Dermis blood vessel endothelial cell (primary cell): ENCODE data around the gene PURB. TPM values are rescaled to one million over a fixed set of nuclear protein-coding genes. Genes with fewer than 3 reads are reported as not detected.
"Not testable (repeated sequence)": the region's sequence is repeated elsewhere in the genome, so short reads cannot be mapped to it uniquely, and the experiment has no call there.

Experiments used
- DNase-seq: peaks from one replicate; pipeline ENCODE4 v3.0.0; 2010
- total RNA-seq: library from RNA; depleted of rRNA; stranded (reverse); fragments of >200 nt; gene quantifications from 2 replicates; pipeline ENCODE4 v1.2.3, GENCODE V29; 2014

Gene PURB
- total RNA-seq = 18.5 and 30.9 TPM in 2 replicates

DNA sequence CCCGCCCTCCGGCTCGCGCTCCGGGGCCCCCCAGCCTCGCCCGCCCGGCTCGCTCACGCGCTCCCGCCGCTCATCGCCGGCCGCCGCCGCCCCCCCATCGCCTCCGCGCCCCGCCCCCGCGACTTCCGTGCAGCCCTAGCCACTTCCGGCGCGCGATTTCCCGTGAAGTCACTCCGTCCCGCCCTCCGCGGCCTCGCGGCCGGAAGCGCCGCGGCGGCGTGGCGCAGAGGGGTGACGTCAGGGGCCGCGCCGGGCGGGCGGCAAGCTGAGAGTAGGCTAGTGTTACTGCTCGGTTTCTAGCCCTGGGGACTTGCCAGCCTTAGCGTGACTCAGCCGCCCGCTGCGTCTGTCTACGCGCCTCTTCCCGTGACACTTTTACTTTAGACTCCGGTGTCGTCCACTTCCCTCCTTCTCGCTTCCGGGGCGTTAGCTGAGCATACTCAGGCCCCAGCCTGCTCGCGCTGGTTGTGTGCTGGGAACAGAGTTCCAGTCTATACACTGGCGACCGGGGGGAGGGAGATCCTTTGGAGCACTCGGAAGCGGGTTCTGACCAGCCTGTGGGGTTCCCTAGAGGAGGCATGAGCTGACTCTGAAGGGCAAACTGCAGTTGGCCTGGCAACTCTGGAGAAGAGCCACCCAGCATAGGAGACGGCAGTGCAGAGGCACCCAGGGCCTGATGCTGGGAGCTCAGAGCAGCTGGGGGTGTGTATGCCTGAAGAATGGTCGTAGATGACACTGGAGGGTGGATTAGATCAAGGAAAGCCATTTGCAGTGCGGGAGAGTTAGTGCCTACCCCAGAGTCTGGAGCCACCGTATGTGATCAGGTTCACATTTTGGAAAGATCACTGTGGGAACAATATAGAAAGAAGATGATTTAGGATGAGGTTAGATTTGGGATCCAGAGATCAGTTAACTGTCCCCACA is at the start of gene PURB:
TSS of gene PURB (minus strand) at position 137 of the 924 bp plus-strand sequence. CDS start 182 bp downstream, outside the sequence.
- peak; percentile 97 for DNase-seq

DNA sequence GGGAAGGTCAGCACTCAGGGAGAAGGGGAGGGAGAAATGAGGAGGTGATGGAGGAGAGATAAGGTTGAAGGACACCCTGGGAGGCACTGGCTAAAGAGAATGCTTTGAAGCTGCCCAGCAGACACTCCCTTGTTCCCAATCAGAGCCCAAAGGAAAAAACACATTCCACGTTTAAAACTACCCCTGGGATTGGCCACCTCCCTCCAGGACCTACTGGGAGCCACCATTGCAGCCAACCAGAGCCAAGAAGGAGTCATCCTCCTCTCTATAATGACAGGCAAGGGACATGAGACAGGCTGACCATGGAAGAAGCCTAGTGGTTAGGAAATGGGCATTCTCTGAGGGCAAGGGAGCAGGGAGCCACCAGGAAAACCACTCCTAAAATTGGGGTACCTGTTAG is 49.7 kb upstream of the PURB start:
- no peak for DNase-seq

GRCh38 chr7:44934510-44934909 is 49.2 kb upstream of the PURB start:
- not testable (repeated sequence) for DNase-seq

DNA sequence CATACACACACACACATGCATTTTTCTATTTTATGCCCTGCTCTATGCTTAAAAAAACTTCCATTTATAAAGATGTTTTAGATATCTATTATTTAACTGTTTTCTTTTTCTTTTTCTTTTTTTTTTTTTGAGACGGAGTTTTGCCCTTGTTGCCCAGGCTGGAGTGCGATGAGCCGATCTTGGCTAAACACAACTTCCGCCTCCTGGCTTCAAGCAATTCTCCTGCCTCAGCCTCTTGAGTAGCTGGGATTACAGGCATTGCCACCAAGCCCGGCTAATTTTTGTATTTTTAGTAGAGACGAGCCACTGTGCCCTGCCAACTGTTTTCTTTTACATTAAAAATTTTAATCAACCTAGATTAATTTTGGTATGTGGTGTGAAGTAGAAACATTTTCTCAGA is 45.6 kb upstream of the PURB start:
- no peak for DNase-seq

- no peak for DNase-seq
Measured at GRCh38 chr7:44922351-44922694, 37.0 kb upstream of the PURB start.

DNA sequence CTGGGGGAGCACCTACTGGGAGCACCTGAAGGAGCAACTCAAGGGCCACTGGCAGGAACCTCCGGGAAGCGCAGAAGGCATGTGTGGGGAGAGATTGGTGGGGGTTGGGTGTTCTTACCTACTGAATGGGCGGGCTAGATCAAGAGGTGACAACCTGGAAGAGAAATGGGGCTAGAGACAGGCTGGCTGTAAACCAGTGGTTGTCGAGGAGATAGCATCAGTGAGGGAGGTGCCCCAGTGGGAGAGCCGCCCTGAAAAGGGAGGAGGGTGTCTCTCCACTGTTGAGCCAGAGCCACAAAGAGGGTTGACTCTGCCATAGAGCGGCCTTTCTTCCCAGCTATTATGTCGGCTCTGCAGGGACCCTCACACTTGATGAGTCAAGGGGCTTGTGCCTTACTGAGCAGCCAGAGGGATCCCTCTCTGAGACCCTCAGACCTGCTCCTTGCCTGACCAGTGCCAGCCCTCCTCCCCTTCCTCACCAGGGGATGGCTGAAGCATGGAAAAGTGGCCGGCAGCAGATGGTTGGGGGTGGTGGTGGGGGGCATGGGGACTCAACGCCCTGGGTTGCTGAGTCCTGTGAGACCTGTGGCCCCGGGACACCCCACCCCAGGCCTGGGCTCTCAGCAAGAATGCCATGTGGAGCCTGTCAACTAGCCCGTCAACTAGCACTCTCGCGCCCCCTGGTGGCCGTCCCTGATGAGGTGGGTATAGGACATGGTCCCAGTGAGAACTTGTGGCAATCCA is 36.4 kb upstream of the PURB start:
- peak; percentile 89 for DNase-seq

DNA sequence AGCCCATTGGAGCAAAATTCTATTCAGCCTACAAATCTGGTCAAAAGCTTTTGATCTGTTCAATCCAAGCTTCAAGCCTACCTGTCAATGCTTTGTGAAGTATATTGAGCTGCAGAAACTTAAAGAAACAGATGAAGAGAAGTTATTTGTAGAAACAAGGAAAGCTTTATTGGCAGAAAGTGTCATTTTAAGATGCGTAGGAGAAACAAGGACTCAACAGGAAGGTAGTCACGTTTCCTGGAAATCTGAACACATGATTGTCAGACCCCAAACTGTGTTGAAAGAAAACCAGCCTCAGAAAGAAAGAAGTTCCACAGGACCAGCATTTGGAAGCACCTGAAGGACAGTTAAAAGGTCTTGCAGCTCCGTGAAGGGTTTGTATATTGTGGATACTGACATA is 34.8 kb upstream of the PURB start:
- peak; percentile 10 for DNase-seq

- DNase-seq = no peak
Measured at GRCh38 chr7:44918029-44918428, 32.7 kb upstream of the PURB start.

GRCh38 chr7:44917465-44917864 is 32.1 kb upstream of the PURB start:
- DNase-seq = no peak

DNA sequence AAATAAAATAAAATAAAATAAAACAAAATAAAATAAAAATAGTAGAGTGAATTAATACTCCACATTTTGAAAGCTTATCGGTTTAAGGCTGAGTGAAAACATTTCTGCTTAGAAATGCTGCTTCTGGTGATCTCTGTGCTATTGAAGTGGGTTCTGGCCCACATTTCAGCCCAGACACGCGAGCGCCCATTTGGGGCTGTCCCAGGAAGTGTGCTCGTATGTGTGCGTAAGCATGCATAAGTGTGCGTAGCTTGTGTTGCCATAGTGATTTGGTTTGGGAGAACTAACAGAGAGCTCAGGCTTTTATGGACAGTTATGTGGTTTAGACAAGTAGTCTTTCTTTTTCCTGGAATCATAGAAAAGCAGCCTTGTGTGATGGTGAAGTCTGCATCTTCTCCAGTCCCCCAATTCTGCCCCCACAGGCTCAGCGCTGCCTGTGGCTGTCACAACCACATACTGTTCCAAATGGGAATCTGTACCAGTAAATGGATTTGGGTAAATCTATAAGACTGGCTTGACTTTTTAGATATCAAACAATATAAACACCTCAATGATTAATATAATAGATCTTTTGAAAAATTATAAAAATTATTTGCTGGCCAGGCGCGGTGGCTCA is 29.8 kb upstream of the PURB start:
- no peak for DNase-seq

DNA sequence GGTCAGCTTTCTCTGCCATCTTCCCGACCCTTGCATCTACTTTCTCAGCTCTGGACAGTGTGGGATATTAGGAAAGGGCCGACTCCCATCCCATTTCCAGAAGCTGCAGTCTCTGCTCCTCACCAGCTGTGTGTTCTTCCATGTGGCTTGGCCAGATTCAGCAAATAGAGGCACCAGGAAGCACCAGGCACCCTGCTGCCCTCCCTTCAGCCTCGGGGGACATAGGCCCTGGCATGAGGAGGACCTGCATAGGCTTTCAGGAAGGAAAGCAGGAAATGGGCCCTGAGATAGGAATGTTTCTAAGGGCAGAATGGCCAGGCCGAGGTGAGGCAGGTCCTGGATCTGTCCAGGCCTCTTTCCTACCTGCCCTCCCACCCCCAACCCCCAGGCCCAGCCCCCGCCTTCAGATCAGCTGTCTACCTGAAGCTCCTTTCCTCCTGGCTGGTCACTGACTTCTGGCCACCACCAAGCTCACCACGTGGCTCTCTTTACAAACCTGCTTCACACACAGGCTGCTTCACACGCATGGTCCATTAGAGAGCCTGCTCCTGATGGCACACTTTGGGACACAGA is 27.5 kb upstream of the PURB start:
- DNase-seq = peak; percentile 24

DNA sequence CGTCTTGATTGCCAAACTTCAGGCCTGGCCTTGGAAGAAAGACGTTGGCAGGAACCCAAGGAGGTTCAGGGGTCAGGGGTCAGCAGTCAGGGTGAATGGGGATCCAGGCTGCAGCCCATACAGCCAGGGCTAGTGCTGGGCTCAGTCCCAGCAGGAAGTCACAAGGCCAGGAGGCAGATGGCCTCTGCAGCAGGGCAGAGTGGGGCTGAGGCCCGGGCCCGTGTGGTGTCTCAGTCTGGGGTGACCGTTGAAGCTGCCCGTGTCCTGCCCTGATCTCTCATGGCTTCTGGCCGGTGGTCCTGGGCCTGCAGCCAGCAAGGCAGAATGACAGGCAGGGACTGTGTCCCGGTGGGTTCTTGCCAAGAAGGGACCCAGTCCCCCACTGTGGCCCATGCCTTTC is 26.6 kb upstream of the PURB start:
- no peak for DNase-seq

DNA sequence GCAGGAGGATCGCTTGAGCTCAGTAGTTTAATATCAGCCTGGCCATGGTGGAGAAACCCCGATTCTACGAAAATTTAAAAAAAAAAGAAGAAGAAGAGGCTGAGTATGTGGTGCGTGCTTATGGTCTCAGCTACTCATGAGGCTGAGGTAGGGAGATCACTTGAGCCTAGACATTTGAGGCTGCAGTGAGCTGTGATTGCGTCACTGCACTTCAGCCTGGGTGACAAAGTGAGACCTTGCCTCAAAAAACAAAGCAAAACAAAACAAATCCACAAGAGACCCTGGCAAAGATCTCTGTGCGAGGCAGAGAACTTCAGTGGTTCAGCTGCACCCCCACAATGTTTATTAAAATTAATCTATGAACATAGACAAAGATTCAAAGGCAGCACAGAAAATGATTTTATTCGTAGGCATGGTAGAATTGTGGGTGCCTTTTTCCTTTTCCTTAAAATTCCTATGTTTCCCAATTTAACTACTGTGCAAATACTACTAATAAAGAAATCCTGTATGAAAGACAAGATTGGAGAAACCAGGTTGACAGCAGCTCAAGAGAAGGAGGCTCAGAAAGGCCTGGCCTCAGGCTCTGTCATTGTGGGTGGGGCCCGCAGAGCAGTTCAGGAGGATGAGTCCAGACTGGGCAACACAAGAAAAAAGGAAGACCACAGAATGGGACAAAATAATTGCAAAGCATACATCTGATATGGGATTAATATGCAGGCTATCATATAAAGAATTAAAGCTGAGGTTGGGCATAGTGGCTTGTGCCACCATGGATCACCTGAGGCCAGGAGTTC is 24.5 kb upstream of the PURB start:
- DNase-seq = no peak

DNA sequence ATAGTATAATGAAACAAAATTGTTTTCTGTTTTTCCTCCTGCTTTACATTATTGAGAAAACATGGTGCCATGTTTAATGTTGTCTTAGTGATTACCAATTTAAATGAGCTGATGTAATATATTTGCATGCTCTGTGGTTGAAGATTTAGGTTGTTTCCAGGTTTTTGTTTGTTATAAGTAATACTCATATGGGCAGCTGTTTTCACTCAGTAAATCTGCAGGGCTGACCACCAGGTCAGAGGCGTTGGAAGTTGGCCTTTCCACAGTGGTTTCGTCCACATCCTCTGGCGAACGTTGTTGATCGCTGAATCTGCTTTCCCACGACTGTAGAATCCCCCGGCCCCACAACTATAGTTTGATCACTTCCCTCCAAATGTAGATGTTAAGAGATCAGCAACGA is 21.6 kb upstream of the PURB start:
- no peak for DNase-seq

- no peak for DNase-seq
Measured at GRCh38 chr7:44905002-44905635, 19.8 kb upstream of the PURB start.

GRCh38 chr7:44899443-44899842 is 14.1 kb upstream of the PURB start:
- DNase-seq = no peak

- DNase-seq = no peak
Measured at GRCh38 chr7:44898039-44898438, 12.7 kb upstream of the PURB start.

- no peak for DNase-seq
Measured at GRCh38 chr7:44897309-44897708, 12.0 kb upstream of the PURB start.

DNA sequence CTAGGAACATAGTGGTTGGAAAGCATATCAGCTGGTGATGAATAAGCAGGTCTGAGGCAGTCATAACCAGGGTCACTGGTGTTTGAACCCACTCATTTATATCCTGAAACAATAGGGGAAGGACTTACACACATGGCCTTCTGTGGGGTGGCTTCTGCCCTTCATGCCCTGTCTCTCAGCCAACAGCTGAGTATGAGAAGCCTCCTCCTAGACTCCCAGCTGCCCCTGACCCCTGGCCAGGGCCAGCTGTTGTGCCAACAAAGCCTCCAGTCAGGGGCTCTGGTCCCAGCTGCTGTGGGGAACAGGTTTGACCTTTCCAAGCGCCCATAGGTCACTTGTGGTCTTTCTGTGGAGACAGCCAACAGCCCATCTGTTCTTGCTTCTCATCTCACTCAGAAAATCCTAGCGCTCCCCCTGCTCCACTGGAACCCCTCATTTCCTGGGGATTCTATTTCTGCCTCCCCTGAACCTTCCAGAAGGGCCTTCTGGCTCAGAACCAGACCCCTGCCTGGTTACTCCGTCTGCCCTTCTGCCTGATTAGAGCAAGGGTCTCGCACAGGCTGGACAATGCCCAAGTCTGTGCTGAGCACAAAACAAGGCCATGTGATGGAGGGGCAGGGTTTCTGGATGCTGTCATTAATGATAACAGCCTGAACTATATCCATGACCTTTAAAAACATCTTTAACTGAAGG is 9.7 kb upstream of the PURB start:
- DNase-seq = no peak

GRCh38 chr7:44893710-44894234 is 8.4 kb upstream of the PURB start:
- no peak for DNase-seq

GRCh38 chr7:44891791-44892190 is 6.5 kb upstream of the PURB start:
- DNase-seq = no peak
